Measurements from ENCODE around the gene ZNF555.

Gene ZNF555

DNA sequence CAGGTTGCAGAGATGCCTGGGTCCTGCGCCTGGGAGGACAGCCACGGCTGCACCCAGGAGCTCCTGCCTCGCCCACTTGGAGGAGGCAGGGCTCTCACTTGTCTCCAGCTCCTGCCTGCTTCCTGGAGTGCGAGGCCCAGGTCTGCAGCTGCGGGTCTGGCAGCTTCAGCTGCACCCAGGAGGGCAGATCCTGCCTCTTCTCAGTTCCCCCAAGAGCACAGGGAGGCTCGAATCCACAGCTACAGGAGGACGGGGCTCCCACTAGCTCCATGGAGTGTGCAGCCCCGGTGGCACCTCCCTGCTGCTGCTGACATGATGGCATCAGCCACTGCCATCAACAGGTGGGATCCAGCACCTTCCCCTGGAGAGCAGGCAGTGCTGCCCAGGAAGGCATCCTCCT, 17.1 kb upstream of the ZNF555 start:
- no peak for DNase-seq (ENCODE audit: low read depth in 2 of 2)

DNA sequence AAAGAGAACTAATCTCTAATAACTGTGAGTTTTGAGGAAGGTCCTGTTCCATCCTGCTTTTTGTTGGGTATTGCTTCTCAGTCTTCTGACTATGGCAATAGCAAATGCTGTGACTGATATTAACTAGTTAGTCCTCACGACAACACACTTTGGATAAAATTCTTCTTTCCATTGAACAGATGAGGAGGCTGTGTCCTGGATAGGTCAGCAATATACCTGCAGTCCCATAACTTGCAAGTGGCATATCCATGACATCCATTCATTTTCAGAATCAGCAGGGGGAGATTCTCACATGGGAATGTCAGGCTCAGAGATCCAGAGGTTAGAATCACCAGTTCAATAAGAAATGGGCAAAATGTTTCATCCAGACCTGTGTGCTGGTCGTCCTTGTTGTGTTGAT, 14.3 kb upstream of the ZNF555 start:
- DNase-seq (ENCODE audit: low read depth in 2 of 2): no peak

DNA sequence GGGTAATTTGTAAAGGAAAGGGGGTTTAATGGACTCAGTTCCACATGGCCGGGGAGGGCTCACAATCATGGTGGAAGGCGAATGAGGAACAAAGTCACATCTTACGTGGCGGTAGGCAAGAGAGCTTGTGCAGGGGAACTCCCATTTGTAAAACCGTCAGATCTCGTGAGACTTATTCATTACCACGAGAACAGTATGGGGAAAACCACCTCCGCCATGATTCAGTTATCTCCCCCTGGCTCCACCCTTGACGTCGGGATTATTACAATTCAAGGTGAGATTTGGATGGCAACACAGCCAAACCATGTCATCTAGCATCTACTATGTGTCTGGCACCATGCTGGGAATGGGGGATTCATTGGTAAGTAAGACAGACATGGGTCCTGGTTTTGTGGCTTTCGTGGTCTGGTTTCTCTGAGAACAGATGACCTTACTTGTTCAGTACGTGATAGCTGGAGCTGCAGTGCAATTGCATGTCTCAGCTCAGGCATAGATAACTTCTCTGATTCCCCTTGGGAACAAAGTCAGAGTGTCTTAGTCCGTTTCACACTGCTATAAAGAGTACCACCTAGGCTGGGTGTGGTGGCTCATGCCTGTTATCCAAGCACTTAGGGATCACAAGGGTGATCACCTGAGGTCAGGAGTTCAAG, 13.3 kb upstream of the ZNF555 start:
- no peak for DNase-seq (ENCODE audit: low read depth in 2 of 2)

DNA sequence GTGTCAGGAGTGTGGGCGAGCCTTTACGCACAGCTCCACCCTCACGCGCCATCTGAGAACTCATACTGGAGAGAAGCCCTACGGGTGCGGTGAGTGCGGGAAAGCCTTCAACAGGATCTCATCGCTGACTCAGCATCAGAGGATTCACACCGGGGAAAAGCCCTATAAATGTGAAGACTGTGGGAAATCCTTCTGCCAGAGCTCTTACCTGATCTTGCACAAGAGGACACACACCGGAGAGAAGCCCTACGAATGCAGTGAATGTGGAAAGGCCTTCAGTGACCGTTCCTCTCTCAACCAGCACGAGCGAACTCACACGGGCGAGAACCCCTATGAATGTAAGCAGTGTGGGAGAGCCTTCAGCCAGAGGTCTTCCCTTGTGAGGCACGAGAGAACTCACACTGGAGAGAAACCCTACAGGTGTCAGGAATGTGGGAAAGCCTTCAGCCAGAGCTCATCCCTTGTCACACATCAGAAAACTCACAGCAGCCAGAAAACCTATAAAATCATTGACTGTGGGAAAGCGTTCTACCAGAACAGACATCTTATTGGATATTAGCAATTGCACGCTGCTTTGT, 6.9 kb upstream of the ZNF555 start:
- DNase-seq (ENCODE audit: low read depth in 2 of 2): no peak

DNA sequence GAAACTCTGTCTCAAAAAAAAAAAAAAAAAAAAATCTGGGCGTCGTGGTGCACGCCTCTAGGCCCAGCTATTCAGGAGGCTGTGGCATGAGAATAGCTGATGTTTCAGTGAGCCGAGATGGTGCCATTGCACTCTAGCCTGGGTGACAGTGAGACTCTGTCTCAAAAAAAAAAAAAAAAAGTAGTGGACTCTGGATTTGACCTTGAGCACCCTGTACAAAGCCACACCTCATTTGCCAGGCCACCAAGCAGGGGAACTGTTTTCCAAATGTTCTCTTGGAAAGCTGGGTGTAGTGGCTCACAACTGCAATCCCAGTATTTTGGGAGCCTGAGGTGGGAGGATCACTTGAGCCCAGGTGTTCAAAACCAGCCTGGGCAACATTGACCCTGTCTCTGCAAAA, 3.8 kb upstream of the ZNF555 start:
- no peak for DNase-seq (ENCODE audit: low read depth in 2 of 2)

DNA sequence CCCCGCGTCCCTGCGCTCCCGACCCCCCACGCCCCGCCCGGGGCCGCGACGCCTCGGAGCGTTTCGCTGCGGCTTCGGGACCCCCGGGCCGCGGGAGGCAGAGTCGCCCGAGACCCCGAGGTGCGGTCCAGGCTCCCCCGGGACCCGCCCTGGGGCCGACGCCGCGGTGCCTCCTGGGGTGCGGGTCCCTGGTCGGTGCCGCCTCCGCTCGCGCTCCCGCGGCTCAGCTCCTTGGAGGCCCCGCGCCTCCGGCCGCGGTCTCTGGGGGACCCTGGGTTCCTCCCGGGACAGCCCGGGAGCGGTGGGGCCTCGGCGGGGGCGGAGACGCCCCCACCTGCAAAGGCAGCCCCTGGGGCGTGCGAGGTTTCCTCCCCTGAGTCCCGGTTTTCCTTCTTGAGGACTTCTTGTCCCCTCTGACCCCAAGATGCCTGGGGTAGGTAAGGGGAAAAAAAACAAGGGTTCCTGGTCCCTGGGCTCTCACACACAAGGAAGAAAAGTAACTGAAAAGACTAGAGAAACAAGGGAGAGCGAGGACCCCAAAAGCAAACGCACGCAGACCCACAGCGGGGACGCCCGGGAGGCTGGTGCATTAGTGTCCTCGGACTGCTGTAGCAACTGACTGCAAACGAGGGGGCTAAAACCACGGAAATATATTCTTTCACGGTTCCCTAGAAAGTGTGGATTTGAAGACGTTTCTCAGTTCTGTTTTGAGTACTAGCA, 740 bp downstream of the ZNF555 start:
- no peak for DNase-seq (ENCODE audit: low read depth in 2 of 2)

DNA sequence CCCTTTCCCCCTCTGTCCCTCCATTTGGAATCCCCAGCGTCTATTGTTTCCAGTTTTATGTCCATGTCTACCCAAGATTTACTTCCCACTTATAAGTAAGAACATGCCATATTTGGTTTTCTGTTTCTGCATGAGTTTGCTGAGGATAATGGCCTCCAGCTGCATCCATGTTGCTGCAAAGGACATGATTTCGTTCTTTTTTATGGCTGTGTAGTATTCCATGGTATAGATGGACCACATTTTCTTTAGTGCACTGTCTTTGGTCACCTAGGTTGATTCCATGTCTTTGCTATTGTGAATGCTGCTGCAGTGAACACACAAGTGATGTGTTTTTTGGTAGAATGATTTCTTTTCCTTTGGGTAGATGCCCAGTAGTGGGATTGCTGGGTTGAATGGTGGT, 3.8 kb downstream of the ZNF555 start:
- DNase-seq (ENCODE audit: low read depth in 2 of 2): no peak

DNA sequence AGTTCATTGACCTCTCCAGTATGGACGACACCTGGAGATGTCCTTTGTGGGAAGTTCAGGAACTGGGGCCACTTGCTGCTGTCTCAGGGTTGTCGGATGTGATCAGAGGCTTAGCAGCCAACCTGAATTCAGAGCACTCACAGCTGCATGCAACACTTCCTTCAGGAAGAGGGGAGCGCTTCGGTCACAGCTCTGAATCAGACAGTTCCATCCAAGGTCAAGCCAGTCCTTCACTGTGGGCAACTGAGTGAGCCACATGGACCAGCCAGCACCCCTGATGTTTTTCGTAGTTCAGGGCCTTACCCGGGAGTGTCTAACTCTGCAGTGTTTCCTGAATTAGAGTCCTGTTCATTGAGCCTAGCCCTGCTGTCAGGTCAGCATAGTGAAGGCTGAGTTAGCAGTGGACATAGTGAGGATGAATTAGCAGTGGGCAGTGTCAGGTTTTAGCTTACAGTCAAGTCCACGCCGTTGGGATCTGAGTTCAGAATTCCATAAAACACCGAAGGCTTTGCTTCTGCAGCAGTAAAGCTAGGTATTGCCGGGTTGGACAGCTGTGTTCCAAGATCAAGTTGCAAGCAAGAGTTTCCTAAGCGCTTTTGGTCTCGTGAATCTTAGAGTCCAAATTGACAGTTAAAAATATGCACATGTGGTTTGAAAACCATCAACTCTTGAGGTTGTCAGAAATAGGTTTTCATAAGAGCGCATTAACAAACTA, 5.1 kb downstream of the ZNF555 start:
- no peak for DNase-seq (ENCODE audit: low read depth in 2 of 2)

DNA sequence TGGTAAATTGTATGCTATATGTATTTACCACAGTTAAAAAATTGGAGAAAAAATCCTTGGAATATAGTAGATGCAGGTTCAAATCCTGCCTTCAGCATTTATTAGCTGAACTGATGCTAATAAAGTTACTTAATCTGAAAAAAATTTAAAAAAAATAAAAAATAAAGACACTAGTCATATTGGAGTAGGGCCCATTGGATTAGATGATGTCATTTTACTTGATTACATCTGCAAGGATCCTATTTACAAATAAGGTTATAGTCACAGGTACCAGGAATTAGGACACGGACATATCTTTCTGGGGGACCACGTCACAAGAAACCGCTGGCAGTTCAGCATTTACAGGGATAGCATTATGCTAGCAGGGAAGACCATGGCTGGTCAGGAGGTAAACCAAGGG, 6.2 kb downstream of the ZNF555 start:
- no peak for DNase-seq (ENCODE audit: low read depth in 2 of 2)

DNA sequence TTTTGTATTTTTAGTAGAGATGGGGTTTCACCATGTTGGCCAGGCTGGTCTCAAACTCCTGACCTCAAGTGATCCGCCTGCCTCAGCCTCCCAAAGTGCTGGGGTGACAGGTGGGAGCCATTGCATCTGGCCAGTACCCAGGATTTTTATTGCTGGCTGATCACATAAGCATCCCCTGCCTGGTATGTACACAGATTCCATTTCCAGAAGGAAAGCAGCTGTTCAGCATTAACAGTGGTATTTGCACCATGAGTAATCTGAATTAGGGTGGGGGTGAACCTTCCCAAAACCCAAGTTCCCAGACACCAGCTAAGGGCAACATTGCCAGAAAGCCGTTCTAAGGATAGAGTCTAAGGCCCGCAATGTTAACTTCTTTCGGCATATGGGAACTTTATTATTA, 7.3 kb downstream of the ZNF555 start:
- DNase-seq (ENCODE audit: low read depth in 2 of 2): no peak

DNA sequence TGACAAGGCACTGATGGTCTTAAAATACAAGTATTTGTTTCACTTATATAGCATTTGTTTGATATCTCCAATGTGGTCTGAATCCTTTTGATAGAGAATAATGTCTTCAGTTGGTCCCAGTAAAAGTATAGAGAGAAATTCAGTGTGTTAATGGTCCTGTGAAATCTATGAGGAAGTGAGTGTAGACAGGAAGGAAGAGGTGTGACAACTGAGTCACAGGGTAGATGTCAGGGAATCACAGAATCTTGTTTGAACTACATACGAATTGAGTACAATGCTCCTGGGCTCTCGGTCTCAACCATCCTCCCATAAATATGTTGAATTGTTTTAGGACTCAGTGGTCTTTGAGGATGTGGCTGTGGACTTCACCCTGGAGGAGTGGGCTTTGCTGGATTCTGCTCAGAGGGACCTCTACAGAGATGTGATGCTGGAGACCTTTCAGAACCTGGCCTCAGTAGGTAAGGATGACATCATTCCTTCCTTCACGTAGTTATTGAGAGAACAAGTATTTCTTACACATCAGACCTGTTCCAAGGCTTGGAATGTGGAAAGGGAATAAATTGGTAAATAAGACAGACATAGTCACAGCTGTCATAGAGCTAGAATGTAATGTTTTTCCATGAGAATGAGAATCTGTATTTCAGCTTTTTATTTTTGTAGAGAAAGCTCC, 9.1 kb downstream of the ZNF555 start:
- no peak for DNase-seq (ENCODE audit: low read depth in 2 of 2)

DNA sequence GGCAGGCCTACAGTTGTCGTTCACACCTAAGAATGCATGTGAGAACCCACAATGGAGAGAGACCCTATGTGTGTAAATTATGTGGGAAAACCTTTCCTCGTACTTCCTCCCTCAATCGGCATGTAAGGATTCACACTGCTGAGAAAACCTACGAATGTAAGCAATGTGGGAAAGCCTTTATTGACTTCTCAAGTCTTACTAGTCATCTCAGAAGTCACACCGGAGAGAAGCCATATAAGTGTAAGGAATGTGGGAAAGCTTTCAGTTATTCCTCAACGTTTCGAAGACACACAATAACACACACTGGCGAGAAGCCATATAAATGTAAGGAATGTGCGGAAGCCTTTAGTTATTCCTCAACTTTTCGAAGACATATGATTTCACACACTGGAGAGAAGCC, 11.3 kb downstream of the ZNF555 start:
- DNase-seq (ENCODE audit: low read depth in 2 of 2): no peak

DNA sequence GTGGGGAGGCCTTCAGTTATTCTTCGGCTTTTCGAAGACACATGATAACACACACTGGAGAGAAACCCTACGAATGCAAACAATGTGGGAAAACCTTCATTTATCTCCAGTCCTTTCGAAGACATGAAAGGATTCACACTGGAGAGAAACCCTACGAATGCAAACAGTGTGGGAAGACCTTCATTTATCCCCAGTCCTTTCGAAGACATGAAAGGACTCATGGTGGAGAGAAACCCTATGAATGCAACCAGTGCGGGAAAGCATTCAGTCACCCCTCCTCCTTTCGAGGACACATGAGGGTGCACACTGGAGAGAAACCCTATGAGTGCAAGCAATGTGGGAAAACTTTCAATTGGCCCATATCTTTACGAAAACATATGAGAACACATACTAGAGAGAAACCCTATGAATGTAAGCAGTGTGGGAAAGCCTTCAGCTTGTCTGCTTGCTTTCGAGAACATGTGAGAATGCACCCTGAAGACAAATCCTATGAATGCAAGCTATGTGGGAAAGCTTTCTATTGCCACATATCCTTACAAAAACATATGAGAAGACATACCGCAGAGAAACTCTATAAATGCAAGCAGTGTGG, 11.8 kb downstream of the ZNF555 start:
- no peak for DNase-seq (ENCODE audit: low read depth in 2 of 2)

DNA sequence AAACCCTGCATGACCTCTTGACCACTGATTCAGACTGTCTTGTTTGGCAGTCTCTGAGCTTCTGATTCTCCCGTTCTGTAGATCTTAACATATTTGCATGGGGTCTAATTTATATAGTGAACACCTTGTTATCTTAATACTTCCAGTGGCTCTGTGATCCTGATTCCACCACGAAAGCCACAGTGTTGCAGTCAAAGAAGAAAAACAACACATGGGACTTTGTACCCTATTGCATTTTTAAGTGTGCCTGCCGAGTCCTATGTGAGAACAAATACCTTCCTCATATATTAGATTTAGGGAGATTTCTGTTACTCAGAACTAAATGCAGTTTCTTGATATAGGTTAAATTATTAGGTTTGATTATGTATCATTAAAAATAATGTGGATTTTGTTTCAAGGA, 13.6 kb downstream of the ZNF555 start:
- no peak for DNase-seq (ENCODE audit: low read depth in 2 of 2)

DNA sequence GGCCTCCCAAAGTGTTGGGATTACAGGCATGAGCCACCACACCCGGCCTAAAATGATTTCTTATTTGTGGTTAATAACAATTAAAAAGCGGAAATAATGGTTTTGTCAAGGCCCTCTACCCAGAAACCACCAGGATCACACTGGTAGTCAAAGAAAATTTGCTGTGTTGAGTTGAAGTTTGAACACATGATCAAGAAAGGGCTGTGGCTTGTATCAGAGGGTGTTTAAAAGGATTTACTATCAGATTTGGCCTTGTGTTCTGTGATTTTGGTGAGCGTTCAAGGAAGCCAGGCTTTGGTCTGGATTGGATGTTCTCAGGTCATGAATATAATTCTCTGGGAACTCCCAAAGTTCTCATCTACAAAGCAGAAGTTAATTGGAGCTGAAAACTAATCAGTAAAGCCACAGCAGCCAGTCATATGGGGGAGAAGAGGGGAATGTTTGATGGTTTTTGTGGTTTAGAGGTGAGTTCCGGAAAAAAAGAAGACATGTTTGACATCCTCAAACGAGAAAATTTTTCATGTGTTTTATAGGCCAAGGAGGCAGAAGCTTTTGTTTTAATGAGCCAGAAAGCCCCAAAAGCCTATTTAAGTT, 15.3 kb downstream of the ZNF555 start:
- no peak for DNase-seq (ENCODE audit: low read depth in 2 of 2)

DNA sequence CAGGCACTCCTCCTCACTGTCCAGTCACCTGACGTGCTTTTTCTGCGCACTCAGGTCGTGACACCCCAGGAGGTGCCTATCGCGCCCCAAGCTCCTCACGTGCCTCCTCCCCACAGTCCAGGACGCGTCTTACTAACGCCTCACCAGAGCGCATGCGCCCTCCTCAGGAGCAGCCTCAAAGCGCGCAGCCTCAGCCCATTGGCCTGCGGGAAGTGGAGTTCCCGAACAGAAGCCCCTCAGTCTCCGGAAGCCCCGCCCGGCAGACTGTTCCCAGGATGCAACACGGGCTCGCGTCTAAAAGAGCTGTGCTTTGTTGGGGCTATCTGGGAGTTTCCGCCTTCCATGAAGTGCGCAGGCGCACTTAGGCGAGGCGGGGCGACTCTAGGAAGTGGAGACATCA, 17.6 kb downstream of the ZNF555 start:
- no peak for DNase-seq (ENCODE audit: low read depth in 2 of 2)

DNA sequence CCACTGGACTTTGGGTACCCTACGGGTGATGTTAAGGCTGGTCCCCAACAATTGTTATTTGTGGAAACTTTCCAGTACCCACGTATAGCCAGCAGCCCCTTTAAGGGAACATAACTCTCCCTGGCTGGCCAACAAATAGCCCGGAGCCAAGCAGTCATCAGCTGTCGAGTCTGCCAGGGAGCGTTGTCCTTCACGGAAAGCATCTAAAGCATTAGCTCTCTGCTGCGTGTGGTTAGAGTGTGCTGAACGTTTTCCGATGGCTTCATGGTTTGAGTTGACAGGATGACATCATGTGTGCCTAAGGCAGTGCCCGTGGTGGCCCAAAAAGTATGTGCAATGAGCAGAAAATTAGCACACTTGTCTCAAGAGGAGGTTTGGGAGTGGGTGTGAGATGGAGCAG, 22.5 kb downstream of the ZNF555 start:
- DNase-seq (ENCODE audit: low read depth in 2 of 2): no peak

DNA sequence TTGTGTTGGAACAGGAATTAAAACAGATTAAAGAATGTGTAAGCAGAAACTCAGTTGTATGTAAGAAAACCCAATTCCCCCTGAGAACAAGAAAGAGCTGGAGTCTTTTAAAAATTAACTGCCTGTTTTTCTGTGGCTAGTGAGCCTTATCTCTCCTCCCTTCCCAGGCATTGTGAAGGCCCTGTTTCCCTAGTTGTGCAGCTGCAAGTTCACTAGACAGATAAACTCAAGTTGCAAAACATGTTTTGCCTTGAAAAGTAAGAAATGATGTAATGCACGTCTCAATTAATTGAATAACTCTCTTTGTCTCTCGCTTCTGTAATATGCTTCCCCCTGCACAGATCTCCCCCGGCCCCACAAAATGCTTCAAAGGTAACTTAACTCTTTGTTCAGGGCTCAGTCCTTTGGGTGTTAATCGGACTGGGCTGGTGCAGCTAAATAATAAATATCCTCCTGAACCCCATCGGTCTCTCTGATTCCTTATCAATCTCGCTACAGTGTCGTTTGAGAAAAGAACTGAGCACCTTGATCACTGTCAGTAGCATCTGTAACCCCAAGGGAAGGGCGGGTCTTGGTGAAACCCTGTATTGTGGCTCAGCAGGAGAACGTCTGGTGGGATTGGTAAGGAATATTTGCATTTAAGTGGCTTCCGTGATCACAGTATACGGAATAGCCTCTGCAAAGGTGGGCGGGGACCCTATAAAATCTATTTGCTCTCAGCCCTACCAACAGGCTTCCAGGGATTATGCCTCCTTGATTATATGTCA, 24.2 kb downstream of the ZNF555 start:
- DNase-seq (ENCODE audit: low read depth in 2 of 2): no peak

DNA sequence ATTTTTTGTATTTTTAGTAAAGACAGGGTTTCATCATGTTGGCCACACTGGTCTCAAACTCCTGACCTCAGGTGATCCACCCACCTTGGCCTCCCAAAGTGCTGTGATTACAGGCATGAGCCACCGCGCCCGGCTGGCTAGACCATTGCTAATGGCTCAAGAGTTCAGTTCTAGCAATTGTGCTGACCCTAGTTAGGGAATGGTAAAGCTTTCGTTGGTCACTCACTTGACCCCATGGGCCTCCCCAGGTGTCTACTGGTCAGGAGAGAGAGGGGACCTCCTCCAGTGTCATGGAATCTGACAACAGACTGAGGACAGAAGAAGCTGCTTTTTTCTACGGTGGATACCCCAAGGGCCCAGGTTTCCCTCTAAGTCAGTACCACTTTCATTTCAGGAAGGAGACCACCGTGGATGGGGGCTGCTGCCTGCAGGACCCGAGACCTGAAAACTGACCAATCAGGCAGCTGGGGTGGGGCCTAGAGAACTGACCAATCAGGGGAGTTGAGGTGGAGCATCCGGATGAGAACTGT, 25.3 kb downstream of the ZNF555 start:
- DNase-seq (ENCODE audit: low read depth in 2 of 2): no peak

Data from stimulated activated CD4-positive, alpha-beta T cell treated with anti-CD3 and anti-CD28 coated beads, Interleukin-1b, Interleukin-23, amount 100 ng/mL, for 1 hour (primary cell).